NCI-H510A (cell line): ENCODE results near the gene PPP1R3G.
"Not testable (repeated sequence)": the region's sequence is repeated elsewhere in the genome, so short reads cannot be mapped to it uniquely, and the experiment has no call there.

ENCODE experiments used
- DNase-seq: peaks from one replicate; lab custom pipeline; 2025; lab: John Stamatoyannopoulos, UW

Gene PPP1R3G

DNA sequence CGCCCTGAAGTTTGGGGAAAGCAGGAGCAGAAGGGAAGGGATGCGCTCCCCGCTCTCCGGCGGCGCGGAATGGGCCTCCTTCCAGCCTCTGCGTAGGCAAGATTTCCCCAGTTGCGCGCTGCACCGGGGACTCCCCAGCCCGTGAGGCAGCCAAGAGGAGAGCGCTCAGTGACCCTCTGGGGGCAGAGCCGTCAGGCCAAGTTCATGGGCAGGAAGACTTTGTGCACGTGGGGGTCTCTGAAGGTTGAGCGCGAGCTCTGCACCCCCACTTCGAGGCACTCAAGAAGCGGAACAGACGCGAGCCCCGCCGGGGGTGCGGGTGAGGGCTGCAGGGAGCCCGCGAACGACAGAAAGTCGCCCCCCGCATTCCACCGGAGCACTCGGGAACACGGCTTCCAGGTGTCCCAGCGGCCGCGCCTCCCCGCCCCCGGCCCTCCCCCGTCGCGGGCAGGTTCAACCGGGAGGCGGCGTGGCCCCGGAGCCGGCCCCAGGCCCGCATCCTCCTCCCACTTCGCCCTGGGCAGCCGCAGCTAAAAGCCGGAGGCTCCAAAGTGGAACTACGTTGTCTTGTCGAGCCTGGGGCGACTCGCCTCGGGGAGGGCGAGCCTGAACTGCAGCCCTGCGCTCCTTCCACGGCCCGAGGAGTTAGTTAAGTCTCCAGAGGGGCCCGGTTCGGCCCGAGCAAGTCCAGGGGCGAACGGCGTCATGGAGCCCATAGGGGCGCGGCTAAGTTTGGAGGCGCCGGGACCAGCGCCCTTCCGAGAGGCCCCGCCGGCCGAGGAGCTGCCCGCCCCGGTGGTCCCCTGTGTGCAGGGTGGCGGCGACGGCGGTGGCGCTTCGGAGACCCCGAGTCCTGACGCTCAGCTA is at the start of gene PPP1R3G:
TSS of gene PPP1R3G (plus strand) at position 561 of the 867 bp plus-strand sequence. CDS start at position 706, 145 bp downstream.
- DNase-seq, result no peak

DNA sequence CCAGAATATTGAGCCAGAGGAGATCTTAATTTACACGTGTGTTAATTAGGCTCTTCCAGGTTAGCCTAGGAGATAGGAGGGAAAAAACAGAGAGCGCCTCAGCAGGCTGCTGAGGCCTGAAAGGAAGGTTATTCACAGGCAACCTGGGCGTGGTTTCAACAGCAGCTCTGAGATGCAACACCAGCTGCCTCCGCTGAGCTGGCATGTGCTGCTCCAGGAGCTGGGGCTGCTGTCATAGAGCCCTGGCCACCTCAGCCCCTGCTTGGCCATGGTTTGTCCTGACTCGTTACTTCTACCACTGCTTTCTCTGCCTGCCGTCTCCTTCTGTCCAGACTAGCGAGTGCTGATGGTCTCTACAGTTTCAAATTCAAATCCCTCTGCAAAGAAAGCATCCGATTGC is 48.9 kb upstream of the PPP1R3G start:
- peak; percentile 65 for DNase-seq

DNA sequence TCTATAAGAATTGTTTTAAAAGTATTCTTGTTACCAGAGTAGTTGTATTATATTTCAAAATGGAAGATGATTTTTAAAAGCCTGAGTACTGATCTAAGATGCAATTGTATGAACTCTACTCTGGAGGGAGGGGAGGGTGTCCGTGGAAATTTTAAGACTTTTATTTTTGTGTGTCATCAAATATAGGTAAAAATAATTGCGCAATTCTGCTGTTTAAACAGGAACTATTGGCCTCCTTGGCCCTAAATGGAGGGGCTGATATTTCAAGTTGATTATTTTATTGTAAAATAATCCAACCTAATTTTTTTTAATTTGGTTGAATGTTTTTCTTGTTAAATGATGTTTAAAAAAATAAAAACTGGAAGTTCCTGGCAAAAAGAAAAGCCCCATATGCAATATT is 43.2 kb upstream of the PPP1R3G start:
- no peak for DNase-seq

DNA sequence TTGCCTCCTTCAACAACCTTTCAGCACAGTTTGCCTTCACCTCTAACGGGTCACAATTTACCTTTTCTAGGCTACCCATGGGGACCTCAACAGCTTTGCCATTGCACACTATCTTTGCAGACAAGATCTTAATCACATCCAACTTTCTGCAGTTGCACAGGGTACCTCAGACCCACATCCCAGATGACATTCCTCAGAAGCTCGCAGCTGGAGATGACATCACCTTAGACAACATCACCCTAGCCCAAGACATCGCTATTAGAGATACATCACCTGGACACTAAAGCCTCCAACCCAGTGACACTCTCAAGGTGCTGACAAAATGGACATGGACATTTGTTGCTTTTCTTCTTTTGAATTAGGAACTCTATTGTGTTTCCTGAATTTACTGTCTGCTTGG is 42.7 kb upstream of the PPP1R3G start:
- DNase-seq, result no peak

DNA sequence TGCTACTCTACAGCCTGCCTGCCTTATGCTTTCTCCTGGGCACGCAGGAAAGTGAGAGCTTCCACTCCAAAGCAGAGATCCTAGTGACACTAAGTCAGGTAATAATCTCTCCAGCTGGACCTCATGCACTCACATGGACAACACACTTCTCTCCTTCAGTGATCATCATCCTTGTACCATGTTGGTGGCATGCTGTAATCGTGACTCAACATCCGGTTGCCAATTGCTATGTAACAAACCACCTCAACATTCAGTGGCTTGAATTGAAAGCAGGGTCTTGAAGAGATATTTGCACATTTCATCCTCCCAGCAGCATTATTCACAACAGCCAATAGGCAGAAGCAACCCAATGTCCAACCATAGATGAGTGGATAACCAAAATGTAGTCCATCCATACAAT is 40.3 kb upstream of the PPP1R3G start:
- no peak for DNase-seq

DNA sequence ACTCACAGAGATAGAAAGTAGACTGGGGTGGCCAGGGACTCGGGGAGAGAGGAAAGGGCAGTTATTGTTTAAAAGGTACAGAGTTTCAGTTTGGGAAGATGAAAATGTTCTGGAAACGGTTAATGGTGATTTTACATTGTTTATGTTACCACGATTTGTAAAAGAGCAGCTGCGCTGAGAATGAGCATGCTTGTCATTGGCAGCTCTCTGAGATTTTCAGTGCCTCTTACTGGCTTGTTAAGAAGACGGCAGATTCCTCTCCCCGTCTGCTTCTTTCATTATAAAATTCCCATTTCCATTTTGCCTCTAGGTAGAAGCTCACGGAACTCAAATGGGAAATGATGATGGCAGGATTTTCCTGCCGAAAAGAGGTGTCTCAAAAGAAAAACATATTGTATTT is 39.7 kb upstream of the PPP1R3G start:
- no peak for DNase-seq

DNA sequence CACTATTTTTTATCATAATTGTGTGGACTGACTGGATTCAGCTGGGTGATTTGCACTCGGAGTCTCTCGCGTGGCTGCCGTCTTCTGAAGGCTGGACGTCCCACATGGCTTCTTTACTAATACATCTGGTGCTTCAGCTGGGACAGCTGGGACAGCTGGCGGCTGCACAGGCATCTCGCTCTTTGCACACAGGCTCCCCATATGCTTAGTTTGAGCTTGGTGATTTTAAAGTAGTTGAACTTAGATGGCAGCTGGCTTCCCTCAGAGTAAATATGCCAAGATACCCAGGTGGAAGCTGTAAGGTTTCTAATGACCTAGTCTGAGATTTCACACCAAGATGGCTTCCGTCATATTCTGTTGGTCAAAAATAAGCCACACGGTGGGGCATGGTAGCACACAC is 38.7 kb upstream of the PPP1R3G start:
- DNase-seq, result no peak

DNA sequence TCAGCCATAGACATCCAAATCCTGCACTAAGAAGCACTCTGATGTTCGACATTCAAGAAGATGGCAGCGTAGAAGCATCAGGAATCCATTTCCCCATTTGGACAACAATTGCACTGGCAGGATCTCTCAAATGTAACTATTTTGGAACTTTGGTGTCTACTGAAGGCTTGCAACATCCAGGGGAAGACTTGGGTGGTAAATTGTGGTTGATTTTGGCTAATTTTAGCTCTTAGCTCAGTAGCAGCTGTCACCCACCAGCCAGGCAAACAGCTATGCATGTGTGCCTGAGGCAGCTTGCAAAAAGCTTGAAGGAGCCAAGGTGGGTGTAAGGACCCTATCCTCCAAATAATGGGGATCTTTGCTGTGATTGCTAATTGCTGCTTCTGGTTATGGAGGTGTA is 35.1 kb upstream of the PPP1R3G start:
- no peak for DNase-seq

DNA sequence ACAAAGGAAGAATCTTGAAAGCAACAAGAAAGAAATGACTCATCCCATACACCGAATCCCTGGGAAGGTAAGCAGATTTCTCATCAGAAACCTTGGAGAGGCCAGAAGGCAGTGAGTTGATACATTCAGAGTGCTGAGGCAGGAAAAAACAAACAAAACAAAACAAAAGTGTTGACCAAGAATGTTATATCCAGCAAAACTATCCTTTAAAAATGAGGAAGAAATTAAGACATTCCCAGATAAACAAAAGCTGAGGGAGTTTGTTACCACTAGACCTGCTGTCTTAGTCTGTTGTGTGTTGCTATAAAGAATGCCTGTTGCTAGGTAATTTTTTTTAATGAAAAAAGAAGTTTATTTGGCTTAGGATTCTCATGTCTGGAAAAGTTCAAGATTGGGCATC is 33.7 kb upstream of the PPP1R3G start:
- DNase-seq, result no peak

DNA sequence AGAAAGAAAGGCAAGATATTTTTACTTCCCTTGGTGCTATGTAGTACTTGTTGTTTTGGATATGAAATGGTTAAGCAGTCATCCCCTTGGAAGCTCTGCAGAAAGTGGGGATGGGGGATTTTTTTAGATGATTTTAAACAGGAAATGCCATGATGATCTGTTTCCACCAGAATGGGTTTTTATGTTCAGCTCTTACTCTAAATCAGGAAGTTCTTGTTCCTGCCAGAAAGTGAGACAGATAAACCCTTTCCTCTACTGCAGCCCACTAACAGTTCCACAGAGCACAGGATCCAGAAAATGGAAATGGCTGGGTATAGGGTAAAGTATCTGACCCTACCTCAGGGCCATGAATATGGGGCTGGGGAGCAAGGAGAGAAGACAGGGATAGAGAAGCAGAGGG is 32.1 kb upstream of the PPP1R3G start:
- no peak for DNase-seq

DNA sequence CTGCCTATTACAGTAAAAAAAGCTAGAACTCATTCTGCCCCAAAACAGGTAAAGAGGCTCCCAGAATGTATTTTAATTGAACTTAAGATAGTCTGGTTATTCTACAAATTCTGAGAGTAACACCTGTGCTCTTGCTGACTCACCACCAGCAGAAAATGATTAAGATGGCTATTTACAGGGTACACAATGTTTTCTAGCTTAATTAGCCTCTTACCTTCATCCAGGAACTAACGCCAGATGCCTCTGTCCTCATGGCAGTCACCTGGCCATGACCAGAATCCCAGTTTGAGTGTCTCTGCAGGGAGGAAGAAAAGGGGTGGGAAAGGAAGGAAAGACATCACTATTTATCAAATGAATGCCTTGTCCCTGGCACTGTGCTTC is 31.3 kb upstream of the PPP1R3G start:
- no peak for DNase-seq

DNA sequence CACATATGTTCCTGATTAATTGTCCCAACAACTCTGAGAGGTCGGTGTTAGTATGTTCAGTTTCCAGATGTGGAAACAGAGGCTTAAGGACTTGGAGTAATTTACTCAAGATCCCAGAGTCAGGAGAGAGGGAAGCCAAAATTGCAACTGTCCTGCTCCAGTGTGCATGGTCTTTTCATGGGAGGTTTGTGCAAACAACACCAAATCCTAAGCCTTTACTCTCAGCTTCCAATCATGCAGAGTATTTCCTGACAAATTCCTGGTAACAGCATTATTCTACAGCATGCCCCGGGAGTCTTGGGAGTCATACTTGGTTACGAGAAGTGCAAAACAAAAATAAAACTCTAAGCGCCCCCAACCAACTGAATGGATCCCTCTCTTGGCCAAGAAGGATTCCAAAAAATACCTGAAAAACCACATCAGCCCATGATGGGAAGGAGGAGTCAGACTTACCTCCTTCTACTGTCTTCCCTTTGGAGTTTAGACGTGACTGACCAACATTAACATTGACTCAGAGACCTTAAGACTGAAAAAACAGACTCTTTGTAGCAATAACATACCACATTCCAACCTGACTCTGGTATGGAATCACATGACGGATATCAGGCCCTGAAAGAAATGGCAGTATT is 30.8 kb upstream of the PPP1R3G start:
- no peak for DNase-seq

DNA sequence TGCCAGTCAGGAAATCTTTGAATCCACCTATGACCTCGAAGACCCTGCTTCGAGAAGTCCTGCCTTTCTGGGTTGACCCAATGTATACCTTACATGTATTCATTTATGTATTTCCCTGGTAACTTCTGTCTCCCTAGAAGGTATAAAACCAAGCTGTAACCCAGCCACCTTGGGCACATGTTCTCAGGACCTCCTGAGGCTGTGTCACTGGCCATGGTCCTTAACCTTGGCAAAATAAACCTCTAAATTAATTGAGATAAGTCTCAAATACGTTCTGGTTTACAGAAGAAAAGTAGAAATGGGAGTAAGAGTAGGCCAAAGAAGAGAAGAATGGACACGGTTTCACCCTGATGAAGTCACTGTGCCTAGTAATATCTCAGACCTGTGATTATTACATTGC is 30.0 kb upstream of the PPP1R3G start:
- DNase-seq, result no peak

DNA sequence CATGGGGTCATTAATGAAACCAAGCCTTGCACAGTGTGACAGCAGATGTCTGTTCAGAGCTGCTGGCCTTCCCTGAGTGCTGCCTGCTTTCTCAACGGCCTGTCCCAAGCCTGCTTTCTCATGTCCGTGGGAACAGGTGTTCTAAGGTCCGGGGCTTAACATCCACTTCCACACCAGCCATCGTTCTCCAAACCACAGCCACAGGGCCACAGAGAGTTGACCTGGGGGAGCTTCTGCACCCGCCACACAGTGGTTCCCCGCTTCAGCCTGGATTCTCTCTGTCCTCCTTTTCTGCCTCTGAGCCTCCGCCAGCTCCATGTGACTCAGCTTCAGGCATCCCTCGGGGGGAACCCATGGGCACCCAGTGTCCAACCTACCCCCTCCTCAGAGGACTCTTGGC is 26.9 kb upstream of the PPP1R3G start:
- DNase-seq, result no peak

DNA sequence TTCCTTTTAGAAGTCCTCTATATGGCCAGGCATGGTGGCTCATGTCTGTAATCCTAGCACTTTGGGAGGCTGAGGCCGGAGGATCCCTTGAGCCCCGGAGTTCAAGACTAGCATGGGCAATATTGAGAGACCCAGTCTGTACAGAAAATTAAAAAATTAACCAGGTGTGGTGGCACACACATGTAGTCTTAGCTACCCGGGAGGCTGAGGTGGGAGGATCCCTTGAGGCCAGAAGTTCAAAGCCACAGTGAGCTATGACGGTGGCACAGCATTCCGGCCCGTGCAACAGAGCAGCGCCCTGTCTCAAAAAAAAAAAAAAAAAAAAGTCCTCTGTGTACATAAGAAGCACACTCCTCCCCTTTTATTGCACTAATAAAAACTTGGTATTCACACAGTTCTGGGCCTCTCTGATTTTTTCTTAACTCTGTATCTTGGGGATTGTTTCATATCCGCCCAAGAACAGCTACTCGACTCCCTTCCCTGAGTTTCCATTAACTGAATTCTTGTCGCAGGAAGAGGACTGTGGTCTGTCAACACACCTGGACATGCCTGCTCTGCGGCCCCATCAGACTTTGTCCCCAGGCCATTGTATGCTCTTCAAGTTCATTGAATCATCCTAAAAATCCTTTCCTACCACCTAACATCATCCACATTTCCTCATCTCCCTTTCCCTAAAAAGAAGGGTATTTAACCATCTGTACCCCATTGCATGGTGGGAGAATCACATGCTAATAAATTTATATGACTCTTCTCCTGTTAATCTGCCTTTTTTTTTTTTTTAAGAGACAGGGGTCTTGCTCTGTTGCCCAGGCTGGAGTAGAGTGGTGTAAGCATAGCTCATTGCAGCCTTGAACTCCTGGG is 25.9 kb upstream of the PPP1R3G start:
- no peak for DNase-seq

DNA sequence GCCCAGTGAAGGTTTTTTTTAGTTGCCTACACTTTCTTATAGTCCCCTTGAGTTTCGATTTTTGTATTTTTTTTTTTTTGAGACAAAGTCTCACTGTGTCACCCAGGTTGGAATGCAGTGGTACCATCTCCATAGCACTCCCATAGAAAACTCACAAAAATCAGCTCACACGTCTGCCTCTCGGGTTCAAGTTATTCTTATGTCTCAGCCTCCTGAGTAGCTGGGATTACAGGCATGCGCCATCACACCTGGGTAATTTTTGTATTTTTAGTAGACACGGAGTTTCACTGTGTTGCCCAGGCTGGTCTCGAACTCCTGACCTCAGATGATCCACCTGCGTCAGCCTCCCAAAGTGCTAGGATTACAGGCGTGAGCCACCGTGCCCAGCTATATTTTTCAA is 24.7 kb upstream of the PPP1R3G start:
- DNase-seq, result not testable (repeated sequence)

DNA sequence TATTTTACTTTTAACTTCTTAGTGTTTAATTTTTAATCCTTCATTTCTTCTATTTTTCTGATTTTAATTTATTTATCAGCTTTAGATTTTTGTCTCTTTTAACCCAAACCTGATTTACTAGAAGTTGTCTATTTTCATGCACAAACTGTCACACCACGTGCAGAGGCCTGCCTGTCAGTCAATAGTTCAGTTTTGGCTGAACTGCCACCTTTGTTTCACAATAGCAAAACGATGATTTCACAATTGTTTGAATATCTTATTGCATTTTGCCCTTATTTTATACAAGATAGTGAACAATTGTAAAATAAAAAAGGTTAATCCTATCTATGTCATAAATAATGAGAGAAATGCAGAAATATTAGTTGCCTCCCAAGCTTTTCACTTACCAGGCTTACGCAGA is 24.0 kb upstream of the PPP1R3G start:
- no peak for DNase-seq

DNA sequence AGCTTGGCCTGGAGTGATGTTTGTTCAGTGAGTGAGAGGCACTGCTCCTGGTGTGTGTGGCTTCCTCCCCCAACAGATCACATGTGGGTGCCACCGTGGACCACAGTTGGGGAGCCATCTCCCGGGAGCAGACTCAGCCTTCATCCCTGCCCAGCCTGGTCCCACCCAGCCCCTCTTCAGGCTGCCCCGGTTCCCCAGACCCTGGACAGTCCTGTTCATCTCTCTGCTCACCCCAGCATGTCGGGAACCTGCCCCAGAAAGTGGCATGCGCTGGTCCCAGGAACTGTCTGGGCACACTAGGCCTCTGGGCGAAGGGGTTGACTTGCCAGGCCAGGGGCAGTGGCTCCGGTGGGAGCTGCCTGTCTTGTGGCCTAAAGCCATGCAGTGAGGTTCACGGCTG is 21.5 kb upstream of the PPP1R3G start:
- DNase-seq, result no peak

DNA sequence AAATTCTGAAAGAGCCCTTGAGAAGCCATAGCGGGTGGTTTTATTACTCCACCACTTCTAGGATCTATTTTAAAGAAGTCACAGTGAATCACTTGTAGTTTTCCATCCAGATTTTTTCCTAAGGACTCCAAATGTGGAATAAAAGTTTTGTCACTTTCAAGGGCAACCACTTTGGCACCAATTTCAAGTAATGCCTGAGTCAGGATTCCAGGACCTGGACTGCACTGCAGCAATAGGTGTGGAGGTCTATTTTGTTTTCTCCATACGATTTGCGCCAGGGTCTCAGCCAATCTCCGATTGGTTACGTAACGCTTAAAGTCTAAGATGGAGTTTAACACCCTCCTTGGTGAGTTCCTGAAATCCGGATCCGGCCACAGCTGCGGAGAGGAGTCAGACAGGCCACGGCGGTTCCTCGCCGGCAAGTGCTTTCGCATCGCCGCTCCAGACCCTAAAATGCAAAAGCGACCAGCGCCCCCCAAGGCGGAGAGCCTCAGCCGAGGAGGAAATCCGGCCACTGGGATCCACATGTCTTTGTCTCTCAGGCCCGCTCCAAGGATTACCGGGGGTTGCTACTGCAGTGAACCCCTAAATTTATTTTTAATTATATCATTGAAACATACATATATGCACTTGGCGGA is 18.6 kb upstream of the PPP1R3G start:
- no peak for DNase-seq

DNA sequence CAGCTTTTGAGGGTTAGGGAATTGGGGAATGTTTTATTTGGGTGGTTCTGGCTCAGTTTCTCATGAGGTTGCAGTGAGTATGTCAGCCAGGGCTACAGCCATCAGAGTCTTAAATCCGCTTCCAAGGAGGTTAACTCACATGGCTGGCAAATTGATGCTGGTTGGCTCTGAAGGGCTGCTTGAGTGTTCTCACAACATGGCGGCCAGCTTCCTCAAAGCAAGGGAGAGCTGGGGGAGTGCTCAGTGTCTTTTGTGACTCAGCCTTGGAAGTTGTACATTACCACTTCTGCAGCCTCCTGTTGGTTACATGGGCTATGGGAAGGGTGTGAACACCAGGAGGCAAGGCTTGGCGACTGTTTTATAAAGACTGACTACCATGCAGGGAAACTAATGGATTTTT is 17.8 kb upstream of the PPP1R3G start:
- no peak for DNase-seq

DNA sequence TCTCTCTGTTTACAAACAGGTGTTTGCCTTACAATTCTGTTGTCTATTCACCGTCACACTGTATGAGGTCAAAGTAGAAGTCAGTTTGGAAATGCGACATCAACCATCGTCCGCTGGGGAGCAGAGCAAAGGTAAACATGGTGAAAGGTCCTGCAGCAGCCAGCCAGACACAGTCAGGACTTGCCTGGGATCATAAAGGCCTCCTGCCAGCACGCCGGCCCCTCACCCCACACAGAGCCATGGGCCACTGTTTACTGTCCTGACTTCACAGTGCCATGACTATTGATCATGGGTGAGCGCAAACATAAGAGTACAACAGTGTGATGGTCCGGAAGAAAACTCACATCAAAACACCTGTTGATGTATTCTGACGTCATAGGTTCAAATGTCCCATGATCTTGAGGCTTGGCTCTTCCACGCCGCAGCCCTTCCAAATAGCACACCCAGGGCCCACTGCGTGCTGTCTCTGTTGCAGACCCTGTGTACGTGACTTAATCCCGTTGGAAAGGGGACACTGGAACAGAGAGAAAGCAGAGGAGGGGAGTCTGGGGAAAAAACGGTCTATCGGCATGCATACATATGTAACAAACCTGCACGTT is 16.9 kb upstream of the PPP1R3G start:
- DNase-seq, result no peak

DNA sequence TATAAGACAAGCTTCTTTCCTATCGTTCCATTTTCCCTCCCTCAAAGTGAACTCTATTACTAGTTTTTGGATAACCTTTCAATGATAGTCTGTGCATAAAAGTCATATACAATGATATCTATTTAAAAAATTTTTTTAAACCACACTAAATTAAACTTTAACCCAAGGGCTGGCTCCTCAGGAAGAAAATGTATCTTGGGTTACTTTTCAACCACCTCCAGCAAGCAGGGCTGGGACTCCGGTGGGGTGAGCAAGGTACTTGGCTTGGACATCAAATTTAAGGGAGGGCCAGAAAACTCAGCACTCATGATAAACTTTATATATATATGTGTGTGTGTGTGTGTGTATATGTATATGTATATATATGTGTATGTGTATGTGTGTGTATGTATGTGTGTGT is 13.9 kb upstream of the PPP1R3G start:
- no peak for DNase-seq
